H1 (cell line): Measurements from ENCODE around the gene SH3D19. TPM values are rescaled to one million over a fixed set of nuclear protein-coding genes. Genes with fewer than 3 reads are reported as not detected.

Source experiments
- CTCF ChIA-PET: fragments of 300-600 bp; sonication (Branson Sonifier 250); formaldehyde crosslinking; loops from one replicate; lab custom pipeline; 2021; ENCODE audit not compliant: partially characterized antibody; lab: Charles Lee
- POLR2A ChIA-PET: fragments of 300-600 bp; sonication (Branson Sonifier 250); formaldehyde crosslinking; loops from one replicate; lab custom pipeline; 2021; ENCODE audit warnings: inconsistent platforms; ENCODE audit not compliant: partially characterized antibody; lab: Charles Lee
- DNase-seq, 2 experiments: peaks; one replicate each; pipeline versions ENCODE4 v3.0.0 to v3.0.0-alpha.2; 2010 to 2022; ENCODE audit warnings: low spot score in 2 of 2, low read depth in 1 of 2, mixed read lengths in 1 of 2
- FAIRE-seq: peaks from 2 replicates; lab custom pipeline; 2011; peaks lifted over from hg19 to GRCh38; lab: Jason Lieb, UNC
- H2AFZ ChIP-seq: 2 replicates; pipeline ENCODE4 v1.8.1; 2012; ENCODE audit warnings: low read length, inconsistent platforms
- H2AK5ac ChIP-seq: 2 replicates; pipeline ENCODE4 v1.6.1; 2013; ENCODE audit warnings: low read depth, low read length
- H2BK120ac ChIP-seq: replicated peaks from 2 replicates; pipeline ENCODE3; 2013; ENCODE audit warnings: low read depth, low read length, inconsistent platforms
- H2BK12ac ChIP-seq: 2 replicates; pipeline ENCODE4 v1.6.1; 2013; ENCODE audit warnings: low read depth, low read length
- H2BK15ac ChIP-seq: 2 replicates; pipeline ENCODE4 v1.6.1; 2013; ENCODE audit warnings: low read length
- H2BK20ac ChIP-seq: 2 replicates; pipeline ENCODE4 v1.6.1; 2013; ENCODE audit warnings: low read length
- H2BK5ac ChIP-seq: 2 replicates; pipeline ENCODE4 v1.6.1; 2013; ENCODE audit warnings: low read depth, low read length
- H3K14ac ChIP-seq: 2 replicates; pipeline ENCODE4 v1.6.1; 2013; ENCODE audit warnings: inconsistent platforms; ENCODE audit not compliant: insufficient read length
- H3K18ac ChIP-seq: 2 replicates; pipeline ENCODE4 v1.6.1; 2013; ENCODE audit warnings: low read length; ENCODE audit errors: extremely low read depth
- H3K23ac ChIP-seq: 2 replicates; pipeline ENCODE4 v1.6.1; 2013; ENCODE audit warnings: inconsistent platforms; ENCODE audit not compliant: insufficient read length
- H3K23me2 ChIP-seq: 2 replicates; pipeline ENCODE4 v1.6.1; 2013; ENCODE audit warnings: low read depth, low read length
- H3K27ac ChIP-seq: 2 replicates; pipeline ENCODE4 v1.6.1; 2011; ENCODE audit warnings: low read depth, low read length, inconsistent platforms
- H3K27me3 ChIP-seq, 4 experiments: replicated peaks in 1 of 4; 1 replicate in 1 of 4; 2 replicates in 3 of 4; pipeline versions ENCODE4 v1.6.1 to v1.8.1; 2011 to 2013; ENCODE audit warnings: low read length in 3 of 4, mild to moderate bottlenecking in 3 of 4, inconsistent platforms in 2 of 4, mixed read lengths in 2 of 4, moderate library complexity in 1 of 4; ENCODE audit not compliant: control insufficient read depth in 3 of 4, insufficient read depth in 3 of 4; ENCODE audit errors: extremely low read depth in 1 of 4
- H3K36me3 ChIP-seq, 4 experiments: 2 replicates each; pipeline versions ENCODE4 v1.6.1 to v1.8.1; 2011 to 2013; ENCODE audit warnings: mild to moderate bottlenecking in 4 of 4, low read length in 3 of 4, moderate library complexity in 2 of 4, control low read depth in 1 of 4, inconsistent platforms in 1 of 4; ENCODE audit not compliant: insufficient read depth in 4 of 4, control insufficient read depth in 2 of 4
- H3K4ac ChIP-seq: replicated peaks from 2 replicates; pipeline ENCODE3; 2013; ENCODE audit warnings: low read length, low read depth, mixed read lengths, inconsistent platforms; ENCODE audit not compliant: insufficient read length
- H3K4me1 ChIP-seq, 4 experiments: replicated peaks in 1 of 4; 1 replicate in 1 of 4; 2 replicates in 3 of 4; pipeline versions ENCODE4 v1.6.1 to v1.8.1; 2011 to 2013; ENCODE audit warnings: low read length in 3 of 4, inconsistent platforms in 2 of 4, mixed read lengths in 1 of 4; ENCODE audit not compliant: insufficient read depth in 4 of 4, control insufficient read depth in 3 of 4
- H3K4me2 ChIP-seq, 2 experiments: 2 replicates each; pipeline versions ENCODE4 v1.6.1 to v1.8.1; 2011 to 2013; ENCODE audit warnings: low read depth in 2 of 2, low read length in 2 of 2, control low read depth in 1 of 2, inconsistent platforms in 1 of 2, mild to moderate bottlenecking in 1 of 2; ENCODE audit not compliant: insufficient read depth in 1 of 2
- H3K4me3 ChIP-seq, 4 experiments: fragments of 200-600, 300-600 bp in 1 of 4; sonication (generic), shearing (Covaris generic), sonication (Bioruptor Twin) in 1 of 4; 2 replicates each; pipeline versions ENCODE4 v1.5.1 to v1.8.1; 2011 to 2016; ENCODE audit warnings: low read length in 4 of 4, low read depth in 3 of 4, control low read depth in 2 of 4, inconsistent platforms in 2 of 4, mild to moderate bottlenecking in 2 of 4, mixed read lengths in 1 of 4, moderate library complexity in 1 of 4; ENCODE audit not compliant: insufficient read depth in 2 of 4; ENCODE audit errors: extremely low read depth in 1 of 4
- H3K56ac ChIP-seq: replicated peaks from 2 replicates; pipeline ENCODE3; 2013; ENCODE audit warnings: low read depth, mild to moderate bottlenecking, mixed read lengths, low read length, inconsistent platforms; ENCODE audit not compliant: insufficient read length
- H3K79me1 ChIP-seq: 2 replicates; pipeline ENCODE4 v1.6.1; 2013; ENCODE audit warnings: low read depth, low read length, control low read depth
- H3K79me2 ChIP-seq, 2 experiments: 2 replicates each; pipeline versions ENCODE4 v1.6.1 to v1.8.1; 2012 to 2013; ENCODE audit warnings: low read length in 2 of 2, mild to moderate bottlenecking in 2 of 2, inconsistent platforms in 1 of 2; ENCODE audit not compliant: insufficient read depth in 2 of 2, control insufficient read depth in 1 of 2
- H3K9ac ChIP-seq, 4 experiments: replicated peaks in 1 of 4; 1 replicate in 1 of 4; 2 replicates in 3 of 4; pipeline versions ENCODE4 v1.6.1 to v1.8.1; 2011 to 2013; ENCODE audit warnings: low read depth in 3 of 4, low read length in 3 of 4, control low read depth in 2 of 4, mild to moderate bottlenecking in 2 of 4, moderate library complexity in 2 of 4, inconsistent platforms in 1 of 4; ENCODE audit errors: extremely low read depth in 1 of 4
- H3K9me3 ChIP-seq, 2 experiments: 2 replicates each; pipeline versions ENCODE4 v1.6.1 to v1.8.1; 2012 to 2013; ENCODE audit warnings: mild to moderate bottlenecking in 2 of 2, moderate library complexity in 2 of 2, control low read depth in 1 of 2, inconsistent platforms in 1 of 2, low read depth in 1 of 2, low read length in 1 of 2, mixed read lengths in 1 of 2; ENCODE audit not compliant: insufficient read depth in 2 of 2
- H4K20me1 ChIP-seq, 2 experiments: replicated peaks in 1 of 2; 2 replicates each; pipeline versions ENCODE3 to v1.8.1; 2011 to 2013; ENCODE audit warnings: inconsistent platforms in 2 of 2, low read length in 2 of 2, mild to moderate bottlenecking in 1 of 2; ENCODE audit not compliant: insufficient read depth in 2 of 2, control insufficient read depth in 1 of 2
- H4K5ac ChIP-seq: 2 replicates; pipeline ENCODE4 v1.6.1; 2013; ENCODE audit warnings: low read length, low read depth, mixed read lengths, inconsistent platforms; ENCODE audit not compliant: insufficient read length
- H4K8ac ChIP-seq: 2 replicates; pipeline ENCODE4 v1.8.0; 2013; ENCODE audit warnings: mild to moderate bottlenecking, moderate library complexity, low read length, inconsistent platforms; ENCODE audit not compliant: insufficient read depth; ENCODE audit errors: extremely low read depth
- H4K91ac ChIP-seq: replicated peaks from 2 replicates; pipeline ENCODE3; 2013; ENCODE audit warnings: low read length, mixed read lengths, inconsistent platforms; ENCODE audit not compliant: insufficient read length
- ATF3 ChIP-seq: IDR thresholded peaks from 2 replicates; pipeline ENCODE4 v1.6.1; 2011; ENCODE audit warnings: low read depth, mild to moderate bottlenecking, low read length; ENCODE audit not compliant: insufficient read depth
- CEBPB ChIP-seq: IDR thresholded peaks from 2 replicates; pipeline ENCODE4 v1.6.1; 2012; ENCODE audit warnings: low read depth, low read length
- CHD2 ChIP-seq: IDR thresholded peaks from 2 replicates; pipeline ENCODE4 v1.6.1; 2012; ENCODE audit warnings: low read length, improper control_type of control experiment
- FOSL1 ChIP-seq: IDR thresholded peaks from 2 replicates; pipeline ENCODE4 v1.6.1; 2011; ENCODE audit warnings: mild to moderate bottlenecking, low read depth, low read length, moderate library complexity; ENCODE audit not compliant: insufficient read depth
- KDM4A ChIP-seq: IDR thresholded peaks from one replicate; pipeline ENCODE4 v1.7.1; 2012; ENCODE audit warnings: low read depth, mild to moderate bottlenecking, moderate library complexity, low read length, inconsistent platforms; ENCODE audit not compliant: severe bottlenecking
- NANOG ChIP-seq: IDR thresholded peaks from 2 replicates; pipeline ENCODE4 v1.6.1; 2011; ENCODE audit warnings: low read length, low read depth, mild to moderate bottlenecking, inconsistent platforms; ENCODE audit not compliant: insufficient read depth, poor library complexity, severe bottlenecking
- PHF8 ChIP-seq: fragments of 200-600 bp; sonication (generic); conservative IDR thresholded peaks from 2 replicates; pipeline ENCODE4 v1.7.1; 2012; ENCODE audit warnings: low read depth, mild to moderate bottlenecking, inconsistent platforms, low read length, moderate library complexity
- RAD21 ChIP-seq, 2 experiments: IDR thresholded peaks in 1 of 2; conservative IDR thresholded peaks in 1 of 2; 2 replicates each; pipeline ENCODE4 v1.6.1; 2011; ENCODE audit warnings: low read depth in 2 of 2, low read length in 2 of 2, improper control_type of control experiment in 1 of 2, inconsistent platforms in 1 of 2, mild to moderate bottlenecking in 1 of 2, moderate library complexity in 1 of 2
- SAP30 ChIP-seq: fragments of 300-600 bp; sonication (generic); IDR thresholded peaks from 2 replicates; pipeline ENCODE4 v1.7.1; 2012; ENCODE audit warnings: low read length, moderate library complexity, mild to moderate bottlenecking, inconsistent platforms; ENCODE audit not compliant: insufficient read depth, insufficient replicate concordance
- SIRT6 ChIP-seq: IDR thresholded peaks from one replicate; pipeline ENCODE4 v1.7.1; 2012; ENCODE audit warnings: low read length, inconsistent platforms
- SUZ12 ChIP-seq: fragments of 200-600 bp; sonication (generic); IDR thresholded peaks from 2 replicates; pipeline ENCODE4 v1.6.1; 2012; ENCODE audit warnings: mild to moderate bottlenecking, inconsistent platforms, low read length, moderate library complexity, mixed read lengths
- TAF1 ChIP-seq: IDR thresholded peaks from 2 replicates; pipeline ENCODE4 v1.6.1; 2011; ENCODE audit warnings: mild to moderate bottlenecking, low read depth, low read length
- TEAD4 ChIP-seq: IDR thresholded peaks from 2 replicates; pipeline ENCODE4 v1.6.1; 2012; ENCODE audit warnings: low read depth, low read length, inconsistent platforms, mixed read lengths
- WGBS, 2 experiments: shearing (Covaris generic) in 1 of 2; methylation state at CpG; one replicate each; pipeline versions ENCODE4 v1.1.6 to v1.1.7; 2013 to 2015; ENCODE audit warnings: low lambda C conversion rate in 2 of 2, mixed read lengths in 2 of 2, inconsistent platforms in 1 of 2, low coverage in 1 of 2, missing lambda C conversion rate in 1 of 2; ENCODE audit not compliant: insufficient replicate concordance in 2 of 2, insufficient coverage in 1 of 2, insufficient read length in 1 of 2; ENCODE audit errors: extremely low coverage in 1 of 2, missing lambda C conversion rate in 1 of 2; 5-methylcytosine and 5-hydroxymethylcytosine counted together
- polyA plus RNA-seq, 7 experiments: library from polyadenylated mRNA; depleted of rRNA in 3 of 7; stranded (reverse) in 5 of 7; unstranded in 2 of 7; fragments of >200 nt in 5 of 7; fragments of 200-250 nt in 2 of 7; gene quantifications; 1 replicate in 5 of 7; 2 replicates in 1 of 7; 4 replicates in 1 of 7; pipeline versions ENCODE4 v1.2.1 to v1.2.3, GENCODE V29; 2011 to 2013; ENCODE audit warnings: missing spikeins in 2 of 7, mixed read lengths in 2 of 7
- total RNA-seq: library from RNA; stranded (reverse); fragmentation: NEBNext Ultra II Directional; extraction: Animal tissue kit (Norgen Biotek cat#: 25700); gene quantifications from 2 replicates; pipeline ENCODE4 v1.2.1, GENCODE V29; 2021

Gene SH3D19
- total and polyA plus RNA-seq, 2 of the 8 experiments (the other 6 are each of a cell fraction or from before 2014, with no cell fraction given) = 11.7 to 51.3 TPM

GRCh38 chr4:151257704-151258103, 67.7 kb downstream of the SH3D19 start:
- POLR2A ChIA-PET = no interaction called here

More at GRCh38 chr4:151257704-151258103, 67.7 kb downstream of the SH3D19 start:
- peaks cover 0 to 11% of the 10 kb centered on the region in 2 experiments; a peak in 1 of 4 replicates for H3K9me3 ChIP-seq
- no peaks in the 10 kb centered on the region for H3K23me2 ChIP-seq
- peaks cover 0 to 7% (median 0%) of the 10 kb centered on the region in 4 experiments; a peak in 2 of 8 replicates for H3K36me3 ChIP-seq
- H3K9ac ChIP-seq = no peak overlapping the region
- peaks cover 6% of the 10 kb centered on the region; the same call in 1 of the 2 replicates for H3K79me1 ChIP-seq
- H3K56ac ChIP-seq = no peak overlapping the region
- 85% methylated on average over 4 of the region's 4 CpGs; no CpG with 5 or more reads in 1 of the 2 experiments for WGBS, 2 experiments
- no peak overlapping the region for H3K23ac ChIP-seq
- H2BK15ac ChIP-seq = no peak overlapping the region
- H3K27me3 ChIP-seq = no peaks in the 10 kb centered on the region; a peak in 1 of 7 replicates
- TF ChIP-seq TAF1 (no peak), SUZ12 (no peak), CHD2 (no peak), RAD21 (IDR thresholded peaks at IDR 0.05 in 1 of 2, conservative IDR thresholded peaks at IDR 0.05 in 1 of 2; ENCODE audit: low read depth in 2 of 2, low read length in 2 of 2) (no peak), TEAD4 (no peak), NANOG (no peak), CEBPB (no peak), SAP30 (no peak), SIRT6 (no peak), ATF3 (no peak), KDM4A (no peak), FOSL1 (no peak), PHF8 (no peak)
- TF ChIP-seq, all 59 proteins: peak for 0
- no peak overlapping the region for H2BK5ac ChIP-seq
- no peak overlapping the region for H3K4me2 ChIP-seq
- FAIRE-seq (no peak), DNase-seq (no peak)
- peaks cover 0 to 4% of the 10 kb centered on the region in 2 experiments for H4K20me1 ChIP-seq
- no peak overlapping the region for H3K14ac ChIP-seq
- no peak overlapping the region for H3K4ac ChIP-seq
- no peaks in the 10 kb centered on the region; a peak in 2 of 7 replicates for H3K4me1 ChIP-seq
- H2BK20ac ChIP-seq = no peak overlapping the region
- H4K8ac ChIP-seq = no peak overlapping the region
- CTCF ChIA-PET = no interaction called here
- H3K27ac ChIP-seq = no peak overlapping the region
- H2BK12ac ChIP-seq = no peak overlapping the region
- no peak overlapping the region for H3K18ac ChIP-seq
- H2AFZ ChIP-seq = no peak overlapping the region
- no peak overlapping the region for H3K4me3 ChIP-seq
- no peak overlapping the region for H4K91ac ChIP-seq
- no peak overlapping the region for H2AK5ac ChIP-seq
- H2BK120ac ChIP-seq = no peak overlapping the region
- peaks cover 0 to 41% of the 10 kb centered on the region in 2 experiments; a peak in 3 of 4 replicates for H3K79me2 ChIP-seq
- no peak overlapping the region for H4K5ac ChIP-seq
